ENCODE data around the gene FKBP11.
"Not testable (repeated sequence)": the region's sequence is repeated elsewhere in the genome, so short reads cannot be mapped to it uniquely, and the experiment has no call there.

FKBP11 gene

DNA sequence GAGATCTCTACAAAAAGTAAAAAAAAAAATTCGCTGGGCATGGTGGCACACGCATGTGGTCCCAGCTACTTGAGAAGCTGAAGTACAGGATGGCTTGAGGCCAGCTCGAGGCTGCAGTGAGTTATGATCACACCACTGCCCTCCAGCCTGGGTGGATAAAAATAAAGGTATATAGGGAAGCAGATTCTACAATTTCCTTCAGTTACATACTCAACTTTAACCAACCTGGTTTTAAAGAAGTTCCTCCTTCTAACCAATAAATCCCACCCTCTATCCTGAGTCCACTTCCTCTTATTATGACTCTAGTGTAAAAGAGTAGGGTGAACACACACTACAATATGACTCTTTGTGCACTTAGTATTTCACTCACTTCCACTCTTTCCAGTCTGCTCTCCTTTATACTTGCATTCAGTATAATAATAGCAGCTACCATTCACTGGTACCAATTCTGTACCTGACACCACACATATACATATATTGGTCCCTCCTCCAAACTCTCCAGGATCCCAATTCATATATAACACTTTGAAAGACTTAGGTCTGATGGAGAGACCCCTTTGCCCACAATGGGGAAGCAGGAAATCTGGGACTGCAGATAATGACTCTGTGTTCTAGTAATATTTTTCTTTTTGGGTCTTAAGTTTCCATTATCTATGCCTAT, 29.7 kb upstream of the FKBP11 start:
- DNase-seq: no peak

GRCh38 chr12:48954061-48954460, 28.8 kb upstream of the FKBP11 start:
- no peak for DNase-seq

- DNase-seq: no peak
Measured at GRCh38 chr12:48952691-48953090, 27.4 kb upstream of the FKBP11 start.

DNA sequence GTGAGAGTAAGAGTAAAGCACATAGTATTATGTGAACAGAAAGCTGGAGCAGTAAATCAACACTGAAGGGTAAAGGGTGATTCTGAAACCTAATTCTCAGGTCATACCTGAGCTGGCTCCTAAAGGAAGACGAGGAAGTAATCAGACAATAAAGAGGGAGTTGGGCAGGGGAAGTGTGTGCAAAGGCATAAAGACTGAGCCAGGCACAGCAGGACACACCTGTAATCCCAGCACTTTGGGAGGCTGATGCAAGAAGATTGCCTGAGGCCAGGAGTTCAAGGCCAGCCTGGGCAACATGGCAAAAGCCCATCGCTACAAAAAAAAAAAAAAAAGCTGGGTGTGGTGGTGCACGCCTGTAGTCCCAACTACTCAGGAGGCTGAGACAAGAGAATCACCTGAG, 22.4 kb upstream of the FKBP11 start:
- DNase-seq: no peak

GRCh38 chr12:48946943-48947342, 21.7 kb upstream of the FKBP11 start:
- no peak for DNase-seq

- DNase-seq: no peak
Measured at GRCh38 chr12:48946205-48946604, 20.9 kb upstream of the FKBP11 start.

DNA sequence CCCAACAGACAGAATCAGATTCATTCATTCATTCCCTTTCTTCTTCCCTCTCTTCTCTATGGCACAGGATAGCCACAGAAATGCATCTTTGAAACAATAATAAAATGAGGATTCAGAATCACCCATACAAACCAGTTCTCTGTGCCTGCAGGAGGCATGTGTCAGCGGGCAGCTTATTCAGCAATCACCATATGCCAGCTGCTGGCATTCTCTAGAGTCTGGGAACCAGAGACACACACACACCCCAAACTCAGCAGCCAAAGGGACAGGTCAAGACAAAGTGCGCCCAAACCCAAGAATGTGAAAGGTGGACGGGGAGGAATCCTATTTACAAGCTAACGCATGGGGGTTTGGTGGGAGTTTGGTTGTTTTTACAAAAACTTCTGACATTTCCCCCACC, 17.9 kb upstream of the FKBP11 start:
- DNase-seq: no peak

GRCh38 chr12:48940181-48940580, 14.9 kb upstream of the FKBP11 start:
- DNase-seq: no peak

- no peak for DNase-seq
Measured at GRCh38 chr12:48938805-48939204, 13.5 kb upstream of the FKBP11 start.

- DNase-seq: no peak
Measured at GRCh38 chr12:48937170-48937569, 11.9 kb upstream of the FKBP11 start.

GRCh38 chr12:48936379-48936979, 11.2 kb upstream of the FKBP11 start:
- peak; percentile 93 for DNase-seq

GRCh38 chr12:48934312-48934706, 9.0 kb upstream of the FKBP11 start:
- DNase-seq: no peak

DNA sequence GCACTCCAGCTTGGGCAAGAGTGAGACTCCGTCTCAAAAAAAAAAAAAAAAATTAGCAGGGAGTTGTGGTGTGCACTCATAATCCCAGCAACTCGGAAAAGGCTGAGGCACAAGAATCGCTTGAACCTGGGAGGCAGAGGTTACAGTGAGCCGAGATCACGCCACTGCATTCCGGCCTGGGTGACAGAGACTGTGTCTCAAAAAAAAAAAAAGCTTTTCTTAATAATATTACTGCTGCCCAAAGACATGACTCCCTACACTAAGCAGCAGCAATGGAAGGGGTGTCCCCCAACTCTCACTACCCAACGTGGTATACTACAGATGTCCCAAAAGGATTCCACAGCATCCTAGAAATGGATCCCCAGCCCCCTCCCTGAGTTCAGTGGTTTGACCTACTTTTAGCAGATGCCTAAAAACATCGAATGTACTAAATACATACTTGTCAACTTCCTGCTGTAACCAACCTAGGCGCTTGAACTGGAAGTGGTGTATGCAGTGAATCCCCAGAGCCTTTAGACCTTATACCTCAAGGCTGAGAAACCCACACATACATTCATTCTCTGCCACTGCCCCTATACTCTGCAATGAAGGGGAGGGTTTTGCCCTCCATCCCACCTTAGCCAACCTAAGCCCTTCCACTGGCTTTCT, 8.5 kb upstream of the FKBP11 start:
- no peak for DNase-seq

DNA sequence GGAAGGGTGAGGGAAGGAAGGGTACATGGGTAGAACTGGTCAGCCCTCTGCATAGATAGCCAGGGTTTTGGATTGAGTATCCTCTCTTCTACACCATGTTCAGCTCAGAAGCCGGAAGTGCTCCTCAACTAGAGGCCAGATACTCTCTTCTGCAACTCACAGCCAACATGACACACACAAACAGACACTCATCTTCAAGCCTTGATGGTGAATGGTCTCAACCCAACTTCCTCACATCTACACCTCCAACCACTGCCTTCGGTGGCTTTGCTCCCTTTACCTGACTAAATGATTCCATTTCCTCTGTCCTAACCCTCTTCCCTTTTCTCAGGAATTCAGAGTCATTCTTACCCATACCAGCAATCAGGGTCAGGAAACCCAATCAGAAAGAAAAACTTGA, 7.6 kb upstream of the FKBP11 start:
- no peak for DNase-seq

- no peak for DNase-seq
Measured at GRCh38 chr12:48930475-48930874, 5.2 kb upstream of the FKBP11 start.

DNA sequence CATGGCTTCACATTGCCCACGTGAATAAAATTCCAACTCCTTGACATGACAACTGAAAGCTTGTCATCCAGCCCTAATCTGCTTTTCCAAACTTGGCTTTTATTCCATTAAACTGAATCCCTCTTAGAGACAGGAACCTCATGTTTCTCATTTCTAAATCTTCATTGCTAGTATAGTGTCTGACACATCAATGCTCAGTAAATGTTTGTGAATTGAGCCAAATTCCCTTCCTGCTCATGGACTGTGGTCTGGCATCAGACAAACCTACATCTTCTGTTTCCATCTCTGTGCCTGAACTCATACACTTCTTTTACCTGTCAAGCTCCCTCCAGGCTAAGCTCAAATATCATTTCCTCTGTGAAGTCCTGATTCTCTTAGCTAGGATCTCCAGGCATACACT, 4.3 kb upstream of the FKBP11 start:
- DNase-seq: no peak

GRCh38 chr12:48927261-48927660, 2.0 kb upstream of the FKBP11 start:
- DNase-seq: no peak

GRCh38 chr12:48924617-48925303, 532 bp downstream of the FKBP11 start:
- DNase-seq: peak; percentile 92

DNA sequence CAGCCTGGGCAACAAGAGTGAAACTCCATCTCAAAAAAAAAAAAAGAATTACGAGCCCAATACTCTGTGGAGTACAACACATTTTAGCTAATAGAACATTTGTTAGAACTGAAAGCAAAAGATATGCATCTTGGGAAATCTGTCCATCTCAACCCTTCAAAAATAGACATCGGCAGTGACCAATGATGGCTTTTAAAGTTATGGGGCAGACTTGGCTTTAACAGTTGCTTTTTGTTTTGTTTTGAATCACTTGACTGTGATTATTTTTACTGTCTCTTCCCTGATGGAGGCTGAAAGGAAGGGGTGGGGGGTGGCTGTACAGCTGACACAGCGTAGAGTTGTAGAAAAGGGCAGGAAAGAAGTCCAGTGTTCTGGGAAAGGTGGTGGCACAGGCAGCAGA, 2.2 kb downstream of the FKBP11 start:
- no peak for DNase-seq

- DNase-seq: peak; percentile 68
Measured at GRCh38 chr12:48917857-48918537, 7.3 kb downstream of the FKBP11 start.

- DNase-seq: no peak
Measured at GRCh38 chr12:48910196-48910595, 15.1 kb downstream of the FKBP11 start.

GRCh38 chr12:48909698-48910097, 15.6 kb downstream of the FKBP11 start:
- DNase-seq: not testable (repeated sequence)

DNA sequence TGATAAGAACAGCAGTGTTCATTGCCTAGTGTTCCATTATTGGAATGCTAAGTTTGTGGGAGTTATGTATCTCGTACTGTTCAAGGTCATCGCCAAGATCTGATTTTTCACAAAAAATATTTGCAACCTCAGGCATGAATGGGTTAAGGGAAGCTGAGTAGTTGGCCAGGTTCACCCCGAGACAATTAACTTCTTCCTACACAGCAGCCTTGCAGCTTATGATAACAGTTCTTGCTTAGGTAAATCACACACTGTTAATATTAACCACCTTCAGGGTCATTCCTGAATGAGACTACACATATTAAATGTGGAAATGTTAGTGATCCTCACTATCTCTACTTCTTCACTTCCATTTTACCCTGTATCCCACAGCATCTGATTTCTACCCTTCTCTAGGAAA, 18.0 kb downstream of the FKBP11 start:
- no peak for DNase-seq

Data from activated CD8-positive, alpha-beta memory T cell treated with anti-CD3 and anti-CD28 coated beads for 24 hours (primary cell).